KOPT-K1 (cell line): ENCODE results near the gene AURKAIP1.
"Not testable (repeated sequence)": the region's sequence is repeated elsewhere in the genome, so short reads cannot be mapped to it uniquely, and the experiment has no call there.

Experiments used
- H3K27ac ChIP-seq: fragments of 200-600 bp; sonication (generic); 2 replicates; pipeline ENCODE4 v1.5.1; 2016; ENCODE audit warnings: antibody characterized with exemption, mild to moderate bottlenecking, low read depth, low read length; ENCODE audit not compliant: poor library complexity, severe bottlenecking
- H3K36me3 ChIP-seq: fragments of 200-600 bp; sonication (generic); 2 replicates; pipeline ENCODE4 v1.5.1; 2017; ENCODE audit warnings: antibody characterized with exemption, mild to moderate bottlenecking, low read length, moderate library complexity; ENCODE audit not compliant: insufficient read depth
- H3K9me3 ChIP-seq: fragments of 200-600 bp; sonication (generic); 2 replicates; pipeline ENCODE4 v1.5.1; 2017; ENCODE audit warnings: antibody characterized with exemption, low read length, mild to moderate bottlenecking; ENCODE audit not compliant: insufficient read depth, poor library complexity, severe bottlenecking

AURKAIP1 gene

GRCh38 chr1:1374929-1375662 is at the start of gene AURKAIP1:
Gene AURKAIP1, minus strand, starts transcription at chr1:1375207. Its CDS starts 451 bp downstream, at chr1:1374756.
- Histone ChIP-seq H3K36me3 (peaks cover 14% of the 10 kb centered on the region; the same call in 1 of the 2 replicates), H3K27ac (peak within 1 kb of the TSS; percentile 83), H3K9me3 (no peaks in the 10 kb centered on the region)

DNA sequence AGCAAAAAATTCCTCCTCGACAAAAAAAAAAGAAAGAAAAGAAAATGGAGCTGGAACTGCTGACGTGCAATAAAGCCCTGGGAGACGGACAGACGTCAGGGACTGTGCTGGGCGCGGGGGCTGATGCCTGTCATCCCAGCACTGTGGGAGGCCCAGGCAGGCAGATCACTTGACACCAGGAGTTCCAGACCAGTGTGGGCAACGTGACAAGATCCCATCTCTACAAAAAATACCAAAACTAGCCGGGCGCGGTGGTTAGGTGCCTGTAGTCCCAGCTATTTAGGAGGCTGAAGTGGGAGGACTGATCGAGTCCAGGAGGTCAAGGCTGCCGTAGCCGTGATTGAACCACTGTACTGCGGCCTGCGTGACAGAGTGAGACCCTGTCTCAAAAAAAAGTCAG is 49.7 kb upstream of the AURKAIP1 start:
- no peak overlapping the region for H3K27ac ChIP-seq
- no peaks in the 10 kb centered on the region for H3K36me3 ChIP-seq
- H3K9me3 ChIP-seq, result no peaks in the 10 kb centered on the region

DNA sequence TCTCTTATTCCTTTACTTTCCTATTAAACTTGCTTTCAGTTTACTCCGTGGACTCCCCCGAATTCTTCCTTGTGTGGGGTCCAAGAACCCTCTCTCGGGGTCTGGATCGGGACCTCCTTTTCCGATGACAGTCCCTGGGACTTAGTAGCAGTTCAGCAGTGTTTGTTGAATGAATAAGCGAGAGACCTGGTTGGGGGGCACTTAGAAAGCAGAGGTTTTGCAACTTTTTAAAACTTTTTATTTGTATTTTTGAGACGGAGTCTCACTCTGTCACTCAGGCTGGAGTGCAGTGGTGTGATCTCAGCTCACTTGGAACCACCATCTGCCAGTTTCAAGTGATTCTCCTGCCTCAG is 48.2 kb upstream of the AURKAIP1 start:
- H3K27ac ChIP-seq, result no peak overlapping the region
- H3K9me3 ChIP-seq, result no peaks in the 10 kb centered on the region
- H3K36me3 ChIP-seq, result no peaks in the 10 kb centered on the region

GRCh38 chr1:1422465-1423244 is 47.6 kb upstream of the AURKAIP1 start:
- Histone ChIP-seq H3K9me3 (no peaks in the 10 kb centered on the region), H3K36me3 (no peaks in the 10 kb centered on the region), H3K27ac (peak overlapping the region; percentile 29)

DNA sequence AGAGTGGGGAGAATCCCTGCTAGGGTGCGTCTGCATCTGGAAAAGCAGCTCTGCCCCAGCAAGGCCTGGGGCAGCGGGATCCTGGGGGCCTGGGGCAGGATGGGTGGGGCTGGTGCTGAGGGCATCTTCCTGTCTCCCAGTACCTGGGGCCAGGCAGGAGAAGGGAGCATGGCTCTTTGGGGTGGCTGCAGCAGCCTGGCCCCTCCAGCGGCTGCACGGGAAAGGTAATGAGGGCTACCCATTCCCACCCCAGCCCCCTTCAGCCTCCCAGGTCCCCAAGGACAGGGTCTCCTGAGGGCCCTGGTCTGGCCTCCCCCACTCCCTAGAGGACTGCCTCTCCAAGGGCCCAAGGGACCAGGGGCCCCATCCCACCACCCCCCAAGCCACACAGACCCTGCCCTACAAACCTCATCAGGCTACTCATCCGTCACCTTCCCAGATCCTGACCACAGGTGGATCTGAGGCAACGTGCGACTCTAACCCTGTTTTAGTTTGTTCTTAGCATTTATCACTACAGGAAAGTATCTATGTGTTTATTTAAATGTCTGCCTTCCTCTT is 47.0 kb upstream of the AURKAIP1 start:
- no peaks in the 10 kb centered on the region for H3K36me3 ChIP-seq
- H3K9me3 ChIP-seq, result no peaks in the 10 kb centered on the region
- H3K27ac ChIP-seq, result no peak overlapping the region

- Histone ChIP-seq H3K27ac (no peak within 1 kb of the TSS), H3K36me3 (no peaks in the 10 kb centered on the region), H3K9me3 (no peaks in the 10 kb centered on the region)
Observed at GRCh38 chr1:1421147-1421906, 46.3 kb upstream of the AURKAIP1 start, which contains the start of gene ANKRD65. Gene ANKRD65, minus strand, starts transcription at chr1:1421276. Its CDS starts 271 bp downstream, at chr1:1421005.

GRCh38 chr1:1420654-1421141 is 45.7 kb upstream of the AURKAIP1 start:
- H3K9me3 ChIP-seq, result no peaks in the 10 kb centered on the region
- no peaks in the 10 kb centered on the region for H3K36me3 ChIP-seq
- H3K27ac ChIP-seq, result no peak overlapping the region

GRCh38 chr1:1419813-1420653 is 45.0 kb upstream of the AURKAIP1 start:
- no peaks in the 10 kb centered on the region for H3K36me3 ChIP-seq
- H3K9me3 ChIP-seq, result no peaks in the 10 kb centered on the region
- no peak overlapping the region for H3K27ac ChIP-seq

DNA sequence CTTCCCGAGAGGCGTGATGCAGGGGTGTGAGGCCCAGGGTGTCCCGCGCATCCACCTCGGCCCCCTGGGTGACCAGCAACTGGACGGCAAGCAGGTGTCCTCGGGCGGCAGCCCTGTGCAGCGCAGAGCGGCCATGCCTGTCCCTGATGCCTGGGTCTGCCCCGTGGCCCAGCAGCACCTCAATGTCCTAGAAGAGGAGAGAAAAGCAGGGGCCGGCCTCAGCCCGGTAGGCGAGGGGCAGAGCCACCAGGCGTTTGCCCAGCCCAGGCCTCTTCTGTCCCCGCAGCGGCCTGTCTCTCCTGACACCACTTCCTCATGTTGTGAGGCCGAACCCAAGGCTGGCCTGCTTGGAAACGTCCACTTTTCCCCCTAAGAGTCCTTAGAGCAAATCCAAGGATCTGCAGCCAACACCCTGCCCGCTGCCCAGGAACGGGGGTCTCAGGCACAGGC is 44.4 kb upstream of the AURKAIP1 start:
- H3K9me3 ChIP-seq, result no peaks in the 10 kb centered on the region
- H3K36me3 ChIP-seq, result no peaks in the 10 kb centered on the region
- H3K27ac ChIP-seq, result no peak overlapping the region

GRCh38 chr1:1418464-1419362 is 43.7 kb upstream of the AURKAIP1 start:
- Histone ChIP-seq H3K27ac (no peak overlapping the region), H3K36me3 (no peaks in the 10 kb centered on the region), H3K9me3 (no peaks in the 10 kb centered on the region)

DNA sequence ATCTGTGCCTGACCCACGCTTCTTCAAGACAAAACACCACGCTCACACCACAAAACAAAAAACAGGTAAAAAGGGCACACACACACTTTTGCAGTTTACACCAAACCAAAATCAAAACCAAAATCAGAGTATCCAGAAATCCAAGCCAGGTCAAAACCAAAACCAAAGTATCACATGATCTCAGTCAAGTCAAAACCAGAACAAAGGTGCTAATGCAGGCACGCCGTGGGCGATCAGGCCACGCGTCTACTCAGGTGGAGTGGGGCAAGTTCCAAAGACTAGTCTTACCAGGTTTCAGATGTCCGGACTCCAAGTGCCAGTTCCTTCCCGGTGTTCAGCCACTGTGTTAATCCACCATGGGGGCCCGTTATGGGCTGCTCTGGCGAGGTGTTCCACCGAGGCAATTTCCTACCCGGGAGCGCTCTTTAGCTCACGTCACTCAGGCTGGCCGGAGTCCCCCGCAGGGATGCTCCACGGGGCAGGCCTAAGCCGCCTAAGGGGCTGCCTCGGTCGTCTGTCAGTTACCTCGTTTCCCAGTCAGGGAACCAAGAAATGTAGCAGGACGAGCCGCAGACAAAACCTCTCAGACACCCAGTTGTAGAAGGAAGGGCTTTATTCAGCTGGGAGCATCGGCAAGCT is 42.9 kb upstream of the AURKAIP1 start:
- not testable (repeated sequence) for H3K36me3 ChIP-seq, H3K27ac ChIP-seq, H3K9me3 ChIP-seq

GRCh38 chr1:1417396-1417795 is 42.4 kb upstream of the AURKAIP1 start:
- H3K36me3 ChIP-seq, H3K27ac ChIP-seq, H3K9me3 ChIP-seq: not testable (repeated sequence)

- no peaks in the 10 kb centered on the region for H3K36me3 ChIP-seq
- no peak overlapping the region for H3K27ac ChIP-seq
Observed at GRCh38 chr1:1415751-1416150, 40.7 kb upstream of the AURKAIP1 start.

More at GRCh38 chr1:1415751-1416150, 40.7 kb upstream of the AURKAIP1 start:
- peaks cover 13% of the 10 kb centered on the region for H3K9me3 ChIP-seq
